Mesendoderm (in vitro differentiated cells): ENCODE results near the gene TANC1.

Experiments
- DNase-seq: peaks from one replicate; pipeline ENCODE4 v3.0.0; 2013
- H2AK5ac ChIP-seq: 2 replicates; pipeline ENCODE4 v1.6.1; 2013; ENCODE audit warnings: low read length, inconsistent platforms
- H2BK120ac ChIP-seq: 2 replicates; pipeline ENCODE4 v1.6.1; 2013; ENCODE audit warnings: low read depth, mild to moderate bottlenecking, low read length, moderate library complexity, mixed read lengths
- H2BK15ac ChIP-seq: replicated peaks from 2 replicates; pipeline ENCODE4 v1.6.1; 2013; ENCODE audit warnings: low read depth, mild to moderate bottlenecking, moderate library complexity
- H2BK5ac ChIP-seq: 2 replicates; pipeline ENCODE4 v1.6.1; 2013; ENCODE audit warnings: low read length, inconsistent platforms
- H3K18ac ChIP-seq: 2 replicates; pipeline ENCODE4 v1.6.1; 2013; ENCODE audit warnings: mild to moderate bottlenecking, low read length, mixed read lengths
- H3K23ac ChIP-seq: one replicate; pipeline ENCODE4 v1.6.1; 2013; ENCODE audit warnings: low read length
- H3K27ac ChIP-seq: 2 replicates; pipeline ENCODE4 v1.5.1; 2013; ENCODE audit warnings: low read depth, mild to moderate bottlenecking, inconsistent platforms, low read length, moderate library complexity
- H3K27me3 ChIP-seq: 2 replicates; pipeline ENCODE4 v1.6.1; 2013; ENCODE audit warnings: low read length, control low read depth, mild to moderate bottlenecking, inconsistent platforms; ENCODE audit not compliant: insufficient read depth, poor library complexity
- H3K36me3 ChIP-seq: 2 replicates; pipeline ENCODE4 v1.6.1; 2013; ENCODE audit warnings: low read length, inconsistent platforms; ENCODE audit not compliant: control insufficient read depth, insufficient read depth
- H3K4ac ChIP-seq: one replicate; pipeline ENCODE4 v1.6.1; 2013; ENCODE audit warnings: low read depth, mild to moderate bottlenecking, low read length, moderate library complexity
- H3K4me1 ChIP-seq: 2 replicates; pipeline ENCODE4 v1.6.1; 2013; ENCODE audit warnings: low read depth, low read length, inconsistent platforms; ENCODE audit not compliant: control insufficient read depth
- H3K4me2 ChIP-seq: 2 replicates; pipeline ENCODE4 v1.6.1; 2013; ENCODE audit warnings: low read length
- H3K4me3 ChIP-seq: 2 replicates; pipeline ENCODE4 v1.5.1; 2013; ENCODE audit warnings: mild to moderate bottlenecking, low read length
- H3K56ac ChIP-seq: one replicate; pipeline ENCODE4 v1.6.1; 2013; ENCODE audit warnings: low read length
- H3K79me1 ChIP-seq: 2 replicates; pipeline ENCODE4 v1.6.1; 2013; ENCODE audit warnings: low read length, inconsistent platforms
- H3K79me2 ChIP-seq: 2 replicates; pipeline ENCODE4 v1.6.1; 2013; ENCODE audit warnings: mild to moderate bottlenecking, low read length; ENCODE audit not compliant: control insufficient read depth, insufficient read depth
- H3K9ac ChIP-seq: 2 replicates; pipeline ENCODE4 v1.6.1; 2013; ENCODE audit warnings: low read length, inconsistent platforms
- H4K5ac ChIP-seq: one replicate; pipeline ENCODE4 v1.6.1; 2013; ENCODE audit warnings: low read length
- H4K8ac ChIP-seq: one replicate; pipeline ENCODE4 v1.6.1; 2013; ENCODE audit warnings: low read depth, mild to moderate bottlenecking, control low read depth, low read length, moderate library complexity
- WGBS: extraction: QIAGEN DNeasy Blood & Tissue Kit; methylation state at CpG from one replicate; pipeline ENCODE4 v1.1.7; 2013; ENCODE audit warnings: low lambda C conversion rate, missing lambda C conversion rate; ENCODE audit not compliant: insufficient coverage; ENCODE audit errors: extremely low coverage; 5-methylcytosine and 5-hydroxymethylcytosine counted together

TANC1 gene

DNA sequence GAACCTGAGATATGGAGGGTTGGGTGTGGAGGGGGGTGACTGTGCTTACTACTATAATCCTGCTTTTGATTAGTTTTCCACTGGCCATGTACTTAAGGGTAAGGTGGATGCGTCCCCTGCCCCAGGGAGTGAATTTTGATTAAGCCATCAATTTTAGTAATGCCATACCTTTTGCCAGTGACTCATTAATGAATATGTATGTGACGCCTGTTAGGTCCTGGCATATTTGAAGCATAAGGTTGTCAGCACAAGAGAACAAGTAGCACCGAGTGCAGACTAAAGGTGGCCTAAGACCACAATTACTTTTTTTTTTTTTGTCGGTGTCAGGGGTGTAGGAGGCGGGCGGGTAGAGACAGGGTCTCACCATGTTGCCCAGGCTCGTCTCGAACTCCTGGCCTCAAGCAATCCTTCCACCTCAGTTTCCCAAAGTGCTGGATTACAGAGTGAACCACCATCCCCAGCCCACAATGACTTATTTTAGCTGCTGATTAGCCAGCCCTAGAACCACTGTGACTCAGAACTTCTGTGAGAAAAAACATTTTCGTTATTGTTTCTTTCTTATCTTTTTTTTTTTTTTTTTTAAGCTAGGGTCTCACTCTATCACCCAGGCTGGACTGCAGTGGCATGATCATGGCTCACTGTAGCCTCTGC lies 7.0 kb downstream of the TANC1 start:
- H3K9ac ChIP-seq, result no peak overlapping the region
- H3K27ac ChIP-seq, result no peak overlapping the region
- no peaks in the 10 kb centered on the region for H3K27me3 ChIP-seq
- no peak overlapping the region for H3K56ac ChIP-seq
- peaks cover 2% of the 10 kb centered on the region for H3K79me1 ChIP-seq
- H3K4me1 ChIP-seq, result peaks cover 2% of the 10 kb centered on the region
- no CpG with 5 or more reads among the region's 9 CpGs for WGBS
- H3K79me2 ChIP-seq, result no peaks in the 10 kb centered on the region
- no peak overlapping the region for H3K18ac ChIP-seq
- no peak overlapping the region for H3K4me2 ChIP-seq
- no peak for DNase-seq
- no peak overlapping the region for H4K8ac ChIP-seq
- H2BK15ac ChIP-seq, result no peak overlapping the region
- no peak overlapping the region for H3K23ac ChIP-seq
- H4K5ac ChIP-seq, result no peak overlapping the region
- H2BK120ac ChIP-seq, result no peak overlapping the region
- H2BK5ac ChIP-seq, result no peak overlapping the region
- no peak overlapping the region for H2AK5ac ChIP-seq
- H3K36me3 ChIP-seq, result no peaks in the 10 kb centered on the region
- no peak overlapping the region for H3K4ac ChIP-seq
- no peak overlapping the region for H3K4me3 ChIP-seq

GRCh38 chr2:158979772-158980171 lies 11.3 kb downstream of the TANC1 start:
- Histone ChIP-seq H3K4me2 (no peak overlapping the region), H2BK15ac (no peak overlapping the region), H3K4me3 (no peak overlapping the region), H3K23ac (no peak overlapping the region), H3K79me2 (no peaks in the 10 kb centered on the region), H3K9ac (no peak overlapping the region), H3K27me3 (no peaks in the 10 kb centered on the region), H4K5ac (no peak overlapping the region), H2BK120ac (no peak overlapping the region), H3K56ac (no peak overlapping the region), H3K36me3 (no peaks in the 10 kb centered on the region), H3K18ac (no peak overlapping the region), H4K8ac (no peak overlapping the region), H3K4ac (no peak overlapping the region), H3K27ac (no peak overlapping the region), H3K79me1 (peaks cover 2% of the 10 kb centered on the region), H3K4me1 (peaks cover 4% of the 10 kb centered on the region), H2BK5ac (no peak overlapping the region), H2AK5ac (no peak overlapping the region)
- DNase-seq, result no peak
- no CpG with 5 or more reads among the region's 1 CpG for WGBS

GRCh38 chr2:158984604-158985135 lies 16.2 kb downstream of the TANC1 start:
- H2BK15ac ChIP-seq, result no peak overlapping the region
- DNase-seq, result peak; percentile 51
- peaks cover 8% of the 10 kb centered on the region for H3K79me1 ChIP-seq
- no peak overlapping the region for H3K4me3 ChIP-seq
- H3K4me1 ChIP-seq, result peaks cover 7% of the 10 kb centered on the region
- H4K8ac ChIP-seq, result no peak overlapping the region
- H3K27me3 ChIP-seq, result no peaks in the 10 kb centered on the region
- no peaks in the 10 kb centered on the region for H3K36me3 ChIP-seq
- no peak overlapping the region for H4K5ac ChIP-seq
- no peak overlapping the region for H2BK5ac ChIP-seq
- H3K9ac ChIP-seq, result no peak overlapping the region
- WGBS, result no CpG with 5 or more reads among the region's 5 CpGs
- no peaks in the 10 kb centered on the region for H3K79me2 ChIP-seq
- no peak overlapping the region for H3K56ac ChIP-seq
- H3K18ac ChIP-seq, result no peak overlapping the region
- no peak overlapping the region for H2AK5ac ChIP-seq
- H3K23ac ChIP-seq, result no peak overlapping the region
- H3K4me2 ChIP-seq, result no peak overlapping the region
- H3K4ac ChIP-seq, result no peak overlapping the region
- no peak overlapping the region for H3K27ac ChIP-seq
- no peak overlapping the region for H2BK120ac ChIP-seq

DNA sequence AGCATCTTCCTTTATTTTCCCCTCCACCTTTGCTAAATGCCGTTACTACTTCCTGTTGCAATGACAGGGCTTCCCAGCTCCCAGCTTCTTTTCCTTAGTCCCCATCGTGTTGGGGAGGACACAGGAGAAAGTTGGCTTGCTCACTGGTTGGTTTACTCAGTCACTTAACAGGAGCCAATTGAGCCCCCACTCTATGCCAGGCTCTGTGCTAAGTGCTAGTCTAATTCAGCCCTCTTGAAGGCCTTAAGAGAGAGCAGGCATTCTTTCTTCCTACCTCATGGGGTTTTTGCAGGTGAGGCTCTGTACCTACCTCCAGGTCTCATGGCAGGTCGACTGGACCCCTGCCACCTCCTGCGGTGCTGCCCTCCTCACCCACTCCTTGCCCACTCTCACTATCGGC lies 20.1 kb downstream of the TANC1 start:
- Histone ChIP-seq H4K8ac (no peak overlapping the region), H3K27ac (no peak overlapping the region), H4K5ac (no peak overlapping the region), H3K79me2 (no peaks in the 10 kb centered on the region), H3K18ac (peak overlapping the region; percentile 6), H3K56ac (peak overlapping the region; percentile 32), H3K79me1 (peaks cover 8% of the 10 kb centered on the region), H3K4me2 (no peak overlapping the region), H2BK120ac (no peak overlapping the region), H3K4me1 (peaks cover 7% of the 10 kb centered on the region), H3K4ac (no peak overlapping the region), H3K23ac (no peak overlapping the region), H2BK15ac (no peak overlapping the region), H2BK5ac (no peak overlapping the region), H3K36me3 (no peaks in the 10 kb centered on the region), H3K27me3 (no peaks in the 10 kb centered on the region), H3K4me3 (no peak overlapping the region), H3K9ac (no peak overlapping the region), H2AK5ac (no peak overlapping the region)
- WGBS, result no CpG with 5 or more reads among the region's 5 CpGs
- DNase-seq, result peak; percentile 23

DNA sequence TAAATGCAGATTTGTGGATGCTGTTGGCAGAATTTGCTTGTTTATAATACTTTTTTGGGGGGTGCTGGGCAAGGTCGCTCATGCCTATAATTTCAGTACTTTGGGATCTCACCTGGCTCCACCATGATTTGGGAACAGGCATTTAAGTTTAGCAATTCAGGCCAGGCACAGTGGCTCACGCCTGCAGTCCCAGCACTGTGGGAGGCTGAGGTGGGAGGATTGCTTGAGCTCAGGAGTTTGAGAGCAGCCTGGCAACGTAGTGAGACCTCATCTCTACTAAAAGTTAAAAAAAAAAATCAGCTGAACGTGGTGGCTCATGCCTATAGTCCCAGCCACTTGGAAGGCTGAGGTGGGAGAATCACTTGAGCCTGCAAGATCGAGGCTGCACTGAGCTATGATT lies 20.7 kb downstream of the TANC1 start:
- Histone ChIP-seq H3K79me2 (no peaks in the 10 kb centered on the region), H2BK120ac (no peak overlapping the region), H3K4me3 (no peak overlapping the region), H3K79me1 (peaks cover 8% of the 10 kb centered on the region), H2BK15ac (no peak overlapping the region), H4K8ac (no peak overlapping the region), H3K18ac (no peak overlapping the region), H3K27ac (no peak overlapping the region), H3K4me2 (no peak overlapping the region), H3K36me3 (no peaks in the 10 kb centered on the region), H3K4ac (no peak overlapping the region), H4K5ac (no peak overlapping the region), H3K4me1 (peaks cover 7% of the 10 kb centered on the region), H3K56ac (no peak overlapping the region), H3K9ac (no peak overlapping the region), H2BK5ac (no peak overlapping the region), H3K23ac (no peak overlapping the region), H2AK5ac (no peak overlapping the region), H3K27me3 (no peaks in the 10 kb centered on the region)
- WGBS, result no CpG with 5 or more reads among the region's 5 CpGs
- DNase-seq, result peak; percentile 30
